Heart left ventricle (tissue), 16 donors: ENCODE results near the gene MCU. TPM values are rescaled to one million over a fixed set of nuclear protein-coding genes. Genes with fewer than 3 reads are reported as not detected.

Experiments
- ATAC-seq, 4 donors: fragments of 200-7000 bp; cut with Tn5 transposase; one replicate each; pipeline ENCODE4 v1.9.1; 2020 to 2022; ENCODE audit warnings: moderate library complexity in 4 of 4, mild to moderate bottlenecking in 3 of 4, moderate number of reproducible peaks in 1 of 4
- DNase-seq, 5 donors: peaks; one replicate each; pipeline ENCODE4 v3.0.0-alpha.2; 2020
- H3K27ac ChIP-seq, 12 donors: fragments of 200-600 bp; sonication (generic) in 4 of 12; one replicate each; pipeline versions ENCODE4 v1.5.0 to v1.8.0; 2016 to 2022; ENCODE audit warnings: mild to moderate bottlenecking in 2 of 12
- H3K27me3 ChIP-seq, 9 donors: fragments of 200-600 bp; sonication (generic) in 2 of 9; one replicate each; pipeline versions ENCODE4 v1.5.1 to v1.8.0; 2016 to 2022; ENCODE audit warnings: mild to moderate bottlenecking in 3 of 9
- H3K36me3 ChIP-seq, 9 donors: fragments of 200-600 bp; sonication (generic) in 2 of 9; one replicate each; pipeline versions ENCODE4 v1.5.0 to v1.8.0; 2018 to 2022; ENCODE audit warnings: mild to moderate bottlenecking in 2 of 9
- H3K4me1 ChIP-seq, 12 donors: fragments of 200-600 bp; sonication (generic) in 4 of 12; one replicate each; pipeline versions ENCODE4 v1.5.0 to v1.8.0; 2016 to 2022; ENCODE audit warnings: mild to moderate bottlenecking in 3 of 12
- H3K4me3 ChIP-seq, 12 donors: fragments of 200-600 bp; sonication (generic) in 4 of 12; one replicate each; pipeline versions ENCODE4 v1.5.0 to v1.8.0; 2017 to 2022; ENCODE audit warnings: mild to moderate bottlenecking in 9 of 12, moderate library complexity in 4 of 12
- H3K9me3 ChIP-seq, 12 donors: fragments of 200-600 bp; sonication (generic) in 4 of 12; one replicate each; pipeline versions ENCODE4 v1.5.0 to v1.8.0; 2016 to 2022; ENCODE audit warnings: mild to moderate bottlenecking in 1 of 12
- CTCF ChIP-seq, 12 donors: fragments of 200-600 bp; sonication (generic) in 4 of 12; IDR thresholded peaks; one replicate each; pipeline versions ENCODE4 v1.5.0 to v1.8.0; 2018 to 2022; ENCODE audit warnings: antibody characterized with exemption in 12 of 12, mild to moderate bottlenecking in 5 of 12
- POLR2A ChIP-seq, 2 donors: fragments of 450-650 bp; IDR thresholded peaks; one replicate each; pipeline ENCODE4 v1.6.1; 2017; ENCODE audit warnings: antibody characterized with exemption in 2 of 2, mild to moderate bottlenecking in 2 of 2, moderate library complexity in 2 of 2
- WGBS, 4 donors: extraction: QIAGEN DNeasy Blood & Tissue Kit in 2 of 4; methylation state at CpG; one replicate each; pipeline versions ENCODE4 v1.1.5 to v1.1.7; 2013 to 2018; 5-methylcytosine and 5-hydroxymethylcytosine counted together
- intact Hi-C, 10 donors: fragments of 100-400 bp; cut with DNase I; formaldehyde crosslinking; loops; one replicate each; pipeline versions ENCODE4 v1.11.1 to v1.14.2; 2022
- polyA plus RNA-seq, 2 donors: library from polyadenylated mRNA; stranded (reverse); fragments of 200-250 nt; gene quantifications; one replicate each; pipeline ENCODE4 v1.2.3, GENCODE V29; 2013
- total RNA-seq, 9 donors: library from RNA; depleted of rRNA in 2 of 9; stranded (reverse); fragments of >200 nt in 2 of 9; fragmentation: NEBNext Ultra II Directional in 3 of 9; extraction: Animal tissue kit (Norgen Biotek cat#: 25700) in 3 of 9; gene quantifications; one replicate each; pipeline versions ENCODE4 v1.1.0 to v1.2.4, GENCODE V29; 2016 to 2023
- donor health status: ischemic (EF 13 %, LVEDD 7.1; RV severe dilation, severe dysfunction).
- donor health status: healthy with polysubstance abuse.
- donor health status: DM: no; HTN: yes; CAD: no.
- donor health status: DM: no; HTN: no; CAD: no.
- donor health status: ischemic (EF 25% LVEDD 6.9; RV normal size, moderate dysfunction).
- donor health status: ischemic (EF 25% LVEDD 5.7; RV mildly dilated, moderate dysfunction).
- donor health status: healthy.
- donor health status: DM: yes; HTN: yes; CAD: no.
- donor health status: ischemic (EF 35%, LVEDD 5.7; RV mildly dilated, moderate dysfunction).
- donor health status: nonischemic (EF 11% LVEDD 7.7; RV severe dilation, severe dysfunction).
- donor health status: DM: yes; HTN: yes; CAD: no.
- donor health status: PGD.
- donor health status: ischemic (EF 29% LVEDD 5.4; RV normal size, mild dysfunction).
- donor health status: nonischemic (EF 23%, LVEDD 6.1; RV moderate dilation, normal function).

The MCU gene
- total and polyA plus RNA-seq, 11 donors = 11.4 to 16.9 (median 13.6) TPM

GRCh38 chr10:72790216-72790990 is 98.5 kb downstream of the MCU start:
- peak overlapping the region in 1 of 12 donors; percentile 1 for H3K27ac ChIP-seq
- no peak for TF ChIP-seq CTCF (IDR thresholded peaks at IDR 0.05)
- TF ChIP-seq POLR2A (IDR thresholded peaks at IDR 0.05) = no peak
- H3K27me3 ChIP-seq = no peaks in the 10 kb centered on the region
- no peaks in the 10 kb centered on the region for H3K36me3 ChIP-seq
- DNase-seq (no peak), ATAC-seq (no peak)
- peaks cover 0 to 32% (median 14%) of the 10 kb centered on the region in 12 donors for H3K4me1 ChIP-seq
- intact Hi-C loops = no loop called here
- no peak overlapping the region for H3K4me3 ChIP-seq
- WGBS, 4 donors = 40 to 48% (median 41%) methylated on average over 3 of the region's 3 CpGs
- no peaks in the 10 kb centered on the region for H3K9me3 ChIP-seq

GRCh38 chr10:72792288-72792687 is 100.3 kb downstream of the MCU start:
- 60 to 77% (median 66%) methylated on average over 3 of the region's 3 CpGs for WGBS, 4 donors
- intact Hi-C loops = no loop called here
- peak overlapping the region in 8 of 12 donors; percentile 10 to 50 (median 30) for H3K27ac ChIP-seq
- no peak for TF ChIP-seq CTCF (IDR thresholded peaks at IDR 0.05)
- TF ChIP-seq POLR2A (IDR thresholded peaks at IDR 0.05) = no peak
- DNase-seq (no peak), ATAC-seq (peak in 1 of 4 donors; percentile 58)
- H3K27me3 ChIP-seq = no peaks in the 10 kb centered on the region
- no peaks in the 10 kb centered on the region for H3K9me3 ChIP-seq
- H3K36me3 ChIP-seq = no peaks in the 10 kb centered on the region
- H3K4me3 ChIP-seq = no peak overlapping the region
- H3K4me1 ChIP-seq = peaks cover 0 to 30% (median 11%) of the 10 kb centered on the region in 12 donors

GRCh38 chr10:72793752-72794151 is 101.8 kb downstream of the MCU start:
- TF ChIP-seq CTCF (IDR thresholded peaks at IDR 0.05) (no peak), POLR2A (IDR thresholded peaks at IDR 0.05) (no peak)
- no peak overlapping the region for H3K27ac ChIP-seq
- intact Hi-C loops = no loop called here
- H3K36me3 ChIP-seq = no peaks in the 10 kb centered on the region
- DNase-seq (no peak), ATAC-seq (no peak)
- H3K4me3 ChIP-seq = no peak overlapping the region
- H3K9me3 ChIP-seq = no peaks in the 10 kb centered on the region
- no peaks in the 10 kb centered on the region for H3K27me3 ChIP-seq
- peaks cover 0 to 30% (median 11%) of the 10 kb centered on the region in 12 donors for H3K4me1 ChIP-seq
- WGBS, 4 donors = 89 to 100% (median 97%) methylated on average over 1 of the region's 1 CpG

- WGBS, 4 donors = 87 to 95% (median 88%) methylated on average over 2 of the region's 2 CpGs
- Histone ChIP-seq H3K4me3 (no peak overlapping the region), H3K27ac (no peak overlapping the region), H3K4me1 (peaks cover 0 to 30% (median 11%) of the 10 kb centered on the region in 12 donors), H3K27me3 (no peaks in the 10 kb centered on the region), H3K36me3 (no peaks in the 10 kb centered on the region), H3K9me3 (no peaks in the 10 kb centered on the region)
- DNase-seq (no peak), ATAC-seq (no peak)
- TF ChIP-seq POLR2A (IDR thresholded peaks at IDR 0.05) = no peak
- TF ChIP-seq CTCF (IDR thresholded peaks at IDR 0.05) = no peak
- intact Hi-C loops = no loop called here
Observed at GRCh38 chr10:72794260-72794659, 102.3 kb downstream of the MCU start.
